ENCODE measurements around the gene CACNA1E. TPM values are rescaled to one million over a fixed set of nuclear protein-coding genes. Genes with fewer than 3 reads are reported as not detected.

The CACNA1E gene
- under 1 TPM in 2 of 3 donors, not detected in 1; 0.01 to 0.10 TPM for polyA plus RNA-seq

DNA sequence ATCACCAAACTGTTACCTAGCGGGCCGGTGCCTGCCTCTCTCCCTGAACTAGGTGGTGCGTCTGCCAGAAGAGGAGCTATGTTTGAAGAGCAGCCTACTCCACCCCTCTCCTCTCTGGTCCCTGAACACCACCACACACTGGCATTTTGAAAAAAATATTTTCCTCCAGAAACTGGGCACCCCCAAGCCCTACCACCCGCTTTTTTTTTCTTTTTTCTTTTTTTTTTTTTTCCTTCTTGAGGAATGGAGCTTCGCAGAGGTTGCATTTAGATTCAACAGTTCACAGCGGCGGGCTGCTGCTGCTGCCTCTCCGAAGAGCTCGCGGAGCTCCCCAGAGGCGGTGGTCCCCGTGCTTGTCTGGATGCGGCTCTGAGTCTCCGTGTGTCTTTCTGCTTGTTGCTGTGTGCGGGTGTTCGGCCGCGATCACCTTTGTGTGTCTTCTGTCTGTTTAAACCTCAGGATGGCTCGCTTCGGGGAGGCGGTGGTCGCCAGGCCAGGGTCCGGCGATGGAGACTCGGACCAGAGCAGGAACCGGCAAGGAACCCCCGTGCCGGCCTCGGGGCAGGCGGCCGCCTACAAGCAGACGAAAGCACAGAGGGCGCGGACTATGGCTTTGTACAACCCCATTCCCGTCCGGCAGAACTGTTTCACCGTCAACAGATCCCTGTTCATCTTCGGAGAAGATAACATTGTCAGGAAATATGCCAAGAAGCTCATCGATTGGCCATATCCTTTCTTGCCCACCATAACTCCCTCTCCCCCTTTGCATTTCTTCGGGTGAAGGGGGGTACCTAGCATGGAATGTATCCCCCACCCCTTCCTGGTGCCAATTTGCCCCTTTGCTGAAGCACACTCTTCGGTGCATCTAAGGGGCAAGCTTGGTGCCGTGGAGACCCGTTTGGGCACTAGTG lies at the start of gene CACNA1E:
Gene CACNA1E (plus strand): TSS at position 233 of the 911 bp plus-strand sequence. CDS start 228 bp downstream, at position 461.
- WGBS, 3 donors: 9 to 13% (median 13%) methylated on average over 43 of the region's 43 CpGs

DNA sequence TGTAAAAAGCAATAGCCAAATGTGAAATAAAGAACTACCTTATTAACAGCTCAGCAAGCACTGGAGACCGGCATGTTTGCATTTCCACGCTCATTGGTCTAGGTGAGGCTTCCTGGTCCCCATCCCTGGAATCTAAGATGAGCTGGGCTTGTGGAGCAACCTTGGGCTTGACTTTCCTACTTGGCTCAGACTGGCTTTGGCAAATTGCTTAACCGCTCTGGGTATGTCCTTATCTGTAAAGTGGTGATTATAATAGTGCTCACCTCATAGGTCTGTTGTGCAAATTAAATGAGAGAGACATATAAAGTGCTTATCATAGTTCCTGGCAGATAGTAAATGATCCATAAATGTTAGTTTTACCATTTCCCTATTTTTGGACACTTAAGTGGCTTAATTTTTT lies 49.4 kb upstream of the CACNA1E start:
- 63 to 83% (median 77%) methylated on average over 3 of the region's 3 CpGs for whole genome bisulfite sequencing, 3 donors
- H3K27ac ChIP-seq (ENCODE audit: low read depth, low read length): no peak overlapping the region

More for the DNA sequence above, at the start of gene CACNA1E:
- no peak within 1 kb of the TSS for H3K27ac ChIP-seq (ENCODE audit: low read depth, low read length)

DNA sequence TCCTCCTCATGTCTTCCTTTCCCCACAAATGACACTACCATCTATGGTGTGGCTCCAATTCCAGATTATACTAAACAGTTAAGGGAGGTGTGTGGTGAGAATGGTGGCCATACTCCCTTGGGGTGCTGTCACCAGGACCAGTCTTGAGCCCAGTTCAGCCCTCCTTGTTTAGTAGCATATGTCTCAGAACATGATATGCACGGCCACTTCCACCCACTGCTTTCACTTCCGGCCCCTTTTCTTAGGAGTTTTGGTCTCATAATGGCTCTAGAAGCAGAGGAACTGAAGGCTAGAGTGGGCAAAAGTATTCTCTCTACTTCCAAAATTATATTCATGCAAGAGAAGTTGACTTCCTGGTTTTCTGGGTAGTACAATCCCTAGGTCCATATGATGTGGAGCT lies 45.3 kb upstream of the CACNA1E start:
- WGBS, 3 donors: 76 to 78% (median 77%) methylated on average over 2 of the region's 2 CpGs
- H3K27ac ChIP-seq (ENCODE audit: low read depth, low read length): no peak overlapping the region

GRCh38 chr1:181440510-181440909 lies 42.8 kb upstream of the CACNA1E start:
- WGBS, 3 donors: 92 to 94% (median 93%) methylated on average over 4 of the region's 4 CpGs
- H3K27ac ChIP-seq (ENCODE audit: low read depth, low read length): no peak overlapping the region

DNA sequence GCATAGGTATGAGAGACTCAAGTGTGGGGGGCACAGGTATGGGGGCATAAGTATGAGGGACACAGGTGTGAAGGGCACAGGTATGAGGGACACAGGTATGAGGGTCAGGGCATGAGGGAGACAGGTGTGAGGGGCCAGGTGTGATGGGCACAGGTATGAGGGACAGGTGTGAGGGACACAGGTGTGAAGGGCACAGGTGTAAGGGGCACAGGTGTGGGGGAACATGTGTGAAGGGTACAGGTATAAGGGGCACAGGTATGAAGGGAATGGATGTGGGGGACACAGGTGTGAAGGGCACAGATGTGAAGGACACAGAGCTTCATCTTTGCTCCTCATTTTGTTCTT lies 41.2 kb upstream of the CACNA1E start:
- H3K27ac ChIP-seq (ENCODE audit: low read depth, low read length): no peak overlapping the region

DNA sequence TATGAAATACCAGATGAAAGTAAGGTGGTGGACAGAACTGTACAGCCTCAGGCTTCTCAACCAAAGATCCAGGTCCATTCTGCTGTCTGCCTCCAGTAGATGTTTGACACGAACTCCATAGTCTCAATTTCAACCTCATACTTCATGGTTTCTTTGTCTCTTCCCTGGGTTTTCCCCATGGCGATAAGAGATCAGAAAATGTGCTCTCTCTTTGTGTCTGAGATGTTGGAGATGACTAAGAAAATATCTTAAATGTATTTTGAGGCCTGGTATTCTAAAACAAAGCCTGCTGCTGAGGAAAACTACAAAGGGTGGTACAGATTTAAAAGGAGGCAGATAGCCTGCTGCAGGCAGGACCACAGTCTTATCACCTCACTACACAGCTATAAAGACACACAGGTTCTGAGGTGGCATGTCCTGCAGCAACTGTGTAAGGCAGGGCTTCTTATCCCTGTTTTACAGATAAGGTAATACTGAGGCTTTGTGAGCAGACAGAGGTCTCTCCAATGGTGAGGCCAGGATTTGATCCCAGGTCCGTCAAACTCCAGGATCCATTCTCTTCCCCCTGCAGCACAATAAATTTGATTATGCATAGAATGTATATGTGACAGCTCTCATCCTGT lies 40.0 kb upstream of the CACNA1E start:
- H3K27ac ChIP-seq (ENCODE audit: low read depth, low read length): no peak overlapping the region
- 76 to 87% (median 81%) methylated on average over 3 of the region's 3 CpGs for WGBS, 3 donors

- no peak overlapping the region for H3K27ac ChIP-seq (ENCODE audit: low read depth, low read length)
Measured at GRCh38 chr1:181445436-181445835, 37.9 kb upstream of the CACNA1E start.

DNA sequence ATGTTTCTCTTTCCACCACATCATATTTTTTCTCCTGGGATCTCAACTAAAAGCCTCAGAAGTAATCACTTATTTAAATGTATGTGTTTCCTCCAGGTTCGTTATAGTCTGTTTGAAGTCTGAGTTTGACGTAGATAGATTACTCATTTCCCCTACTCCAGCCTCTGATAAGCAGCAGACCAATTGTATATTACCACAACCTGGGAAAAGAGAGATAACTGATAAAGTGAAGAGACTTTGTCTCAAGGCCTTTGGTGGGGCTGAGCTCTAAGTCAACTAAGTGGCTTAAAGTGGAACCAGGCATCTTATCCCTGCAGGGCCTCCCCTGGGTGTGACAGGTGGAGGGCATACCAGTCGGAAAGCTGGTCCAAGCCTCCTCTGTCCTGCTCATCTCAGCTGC lies 34.9 kb upstream of the CACNA1E start:
- 52 to 60% (median 54%) methylated on average over 3 of the region's 3 CpGs for WGBS, 3 donors
- no peak overlapping the region for H3K27ac ChIP-seq (ENCODE audit: low read depth, low read length)

GRCh38 chr1:181451661-181452230 lies 31.6 kb upstream of the CACNA1E start:
- WGBS, 3 donors: 76 to 87% (median 83%) methylated on average over 4 of the region's 4 CpGs
- no peak overlapping the region for H3K27ac ChIP-seq (ENCODE audit: low read depth, low read length)

- no peak overlapping the region for H3K27ac ChIP-seq (ENCODE audit: low read depth, low read length)
- WGBS, 3 donors: 29 to 61% (median 51%) methylated on average over 3 of the region's 3 CpGs
Measured at GRCh38 chr1:181452746-181453145, 30.6 kb upstream of the CACNA1E start.

DNA sequence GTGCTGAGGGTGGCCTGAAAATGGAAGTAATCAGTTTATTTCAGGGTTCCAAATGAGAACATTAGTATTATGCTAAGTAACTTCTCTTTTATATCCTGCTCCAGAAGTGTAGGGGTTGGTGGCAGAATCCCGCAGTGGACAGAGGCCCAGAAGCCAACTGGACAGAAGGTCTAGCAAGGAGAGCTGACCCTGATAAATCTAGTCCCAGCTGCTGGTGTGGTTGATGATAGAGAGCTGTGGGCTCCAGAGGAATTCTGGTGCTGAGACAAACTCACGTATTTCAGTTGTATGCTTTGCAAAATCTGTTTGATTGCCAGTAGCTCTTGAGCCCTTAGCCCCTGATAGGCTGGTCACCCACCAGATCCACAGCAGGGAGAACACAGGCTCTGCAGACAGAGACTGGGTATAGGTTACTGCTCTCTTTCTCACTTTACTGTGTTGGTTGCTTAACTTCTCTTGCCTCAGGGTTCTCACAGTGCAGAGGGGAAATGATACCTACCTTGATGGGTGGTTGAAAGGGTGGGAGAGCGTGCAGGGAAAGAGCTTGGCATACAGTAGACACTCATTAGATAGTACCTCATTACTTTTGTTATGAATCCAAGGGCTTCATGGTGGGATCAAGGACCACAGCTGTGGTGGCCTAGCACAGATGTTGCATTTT lies 29.6 kb upstream of the CACNA1E start:
- WGBS, 3 donors: 72 to 88% (median 80%) methylated on average over 3 of the region's 3 CpGs
- H3K27ac ChIP-seq (ENCODE audit: low read depth, low read length): no peak overlapping the region

DNA sequence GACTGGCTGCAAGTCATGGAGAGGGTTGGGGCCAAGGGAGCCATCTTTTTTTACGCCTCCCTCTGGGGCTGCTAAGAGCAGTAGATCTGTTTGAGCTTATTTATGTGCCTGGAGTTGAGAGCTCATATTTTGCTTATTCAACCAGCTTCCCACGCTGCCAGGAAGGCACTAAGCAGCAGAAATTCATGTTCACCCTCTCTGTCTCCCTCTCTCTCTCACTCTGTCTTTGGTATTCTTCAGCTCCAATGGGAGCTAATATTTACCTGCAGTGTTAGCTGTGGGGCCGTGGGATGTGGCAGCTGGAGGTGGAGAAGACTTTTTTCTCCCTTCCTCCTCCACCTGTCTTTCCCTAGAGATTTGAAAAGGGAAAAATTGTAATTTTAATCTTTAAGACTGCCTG lies 26.8 kb upstream of the CACNA1E start:
- no peak overlapping the region for H3K27ac ChIP-seq (ENCODE audit: low read depth, low read length)
- 48 to 68% (median 58%) methylated on average over 3 of the region's 3 CpGs for WGBS, 3 donors

DNA sequence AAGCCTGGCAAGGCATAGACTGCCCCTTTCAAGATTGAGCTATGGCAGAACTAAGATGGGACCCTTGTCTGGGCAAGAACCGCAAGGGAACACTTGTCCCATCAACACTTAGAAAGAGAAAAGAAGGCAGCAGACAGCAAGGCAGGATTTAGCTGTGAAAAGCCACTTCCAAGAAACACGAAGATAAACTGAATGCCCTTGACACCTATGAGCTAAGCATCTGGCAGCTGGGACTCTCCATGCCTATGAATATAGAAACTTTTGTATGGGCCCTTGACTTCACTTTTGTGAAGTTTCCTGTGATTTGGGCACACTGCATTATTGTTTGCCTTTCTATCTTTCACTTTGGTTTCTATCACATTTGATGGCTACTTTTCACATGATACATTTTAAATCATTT lies 24.9 kb upstream of the CACNA1E start:
- whole genome bisulfite sequencing, 3 donors: 56 to 84% (median 77%) methylated on average over 2 of the region's 2 CpGs
- H3K27ac ChIP-seq (ENCODE audit: low read depth, low read length): no peak overlapping the region

DNA sequence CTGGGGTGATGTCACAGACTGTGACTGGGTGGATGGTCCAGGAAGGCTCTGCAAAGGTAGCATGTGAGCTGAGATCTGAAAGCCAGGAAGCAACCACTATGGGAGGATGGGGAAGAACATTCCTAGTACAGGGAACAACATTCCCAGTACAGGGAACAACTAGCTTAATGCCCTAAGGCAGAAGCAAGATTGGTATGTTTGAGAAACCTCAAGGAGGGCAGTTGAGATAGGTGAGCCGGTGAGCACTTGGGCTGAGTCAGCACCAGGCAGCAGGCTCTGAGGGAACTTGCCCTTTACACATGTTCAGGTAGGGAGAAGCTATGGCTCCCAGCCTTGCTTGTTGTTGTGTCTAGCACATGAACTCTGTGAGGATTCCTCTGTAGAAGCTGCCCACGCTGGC lies 24.2 kb upstream of the CACNA1E start:
- WGBS, 3 donors: 69 to 88% (median 85%) methylated on average over 2 of the region's 2 CpGs

GRCh38 chr1:181469829-181470228 lies 13.5 kb upstream of the CACNA1E start:
- WGBS, 3 donors: 61 to 65% (median 62%) methylated on average over 5 of the region's 5 CpGs
- H3K27ac ChIP-seq (ENCODE audit: low read depth, low read length): no peak overlapping the region

More for the DNA sequence above, 24.2 kb upstream of the CACNA1E start:
- H3K27ac ChIP-seq (ENCODE audit: low read depth, low read length): no peak overlapping the region

DNA sequence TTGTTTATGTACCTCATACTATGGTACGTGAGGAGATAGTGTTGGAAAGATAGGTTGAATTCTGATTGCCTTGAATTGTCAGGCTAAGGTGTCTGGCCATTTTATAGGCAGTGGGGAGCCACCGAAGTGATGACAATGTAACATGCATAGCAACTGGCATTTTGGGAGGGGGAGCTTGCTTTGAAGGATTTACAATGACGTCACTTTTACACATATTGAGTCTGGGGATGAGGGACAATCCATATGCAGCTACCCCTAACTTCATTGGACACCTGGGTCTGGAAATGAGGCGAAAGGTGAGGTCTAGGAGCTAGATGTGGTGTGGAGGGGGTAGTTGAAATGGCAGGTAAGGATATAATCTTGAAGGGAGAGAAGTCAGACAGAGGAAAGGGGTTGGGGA lies 7.7 kb upstream of the CACNA1E start:
- WGBS, 3 donors: 66 to 81% (median 70%) methylated on average over 4 of the region's 4 CpGs
- no peak overlapping the region for H3K27ac ChIP-seq (ENCODE audit: low read depth, low read length)

DNA sequence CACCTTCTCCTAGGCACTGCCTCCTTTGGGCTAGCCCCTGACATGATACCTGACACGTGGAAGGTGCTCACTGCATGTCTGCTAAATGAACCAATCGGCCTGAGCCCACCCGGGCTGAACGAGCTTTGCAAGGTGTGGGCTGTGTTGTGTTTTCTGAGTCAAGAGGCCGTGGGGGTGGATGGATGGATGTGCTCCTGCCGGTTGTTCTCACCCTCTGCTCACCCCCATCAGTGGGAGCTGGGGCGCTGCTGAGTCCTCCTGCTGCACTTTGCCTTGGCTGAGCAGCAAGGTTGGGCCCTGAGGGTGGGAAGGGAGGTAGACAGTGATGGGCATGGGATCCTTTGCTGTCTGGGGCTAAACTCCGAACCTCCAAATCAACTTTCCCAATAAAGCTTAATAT lies 6.7 kb upstream of the CACNA1E start:
- H3K27ac ChIP-seq (ENCODE audit: low read depth, low read length): no peak overlapping the region
- WGBS, 3 donors: 53 to 74% (median 55%) methylated on average over 8 of the region's 8 CpGs

GRCh38 chr1:181478306-181478705 lies 5.0 kb upstream of the CACNA1E start:
- no peak overlapping the region for H3K27ac ChIP-seq (ENCODE audit: low read depth, low read length)
- WGBS, 3 donors: 55 to 76% (median 66%) methylated on average over 2 of the region's 2 CpGs

GRCh38 chr1:181479137-181479745 lies 4.1 kb upstream of the CACNA1E start:
- H3K27ac ChIP-seq (ENCODE audit: low read depth, low read length): no peak overlapping the region
- 25% methylated on average over 3 of the region's 3 CpGs for WGBS, 3 donors

Measured in adipose tissue (tissue), 3 donors.